Measurements from ENCODE around the gene FRS2. TPM values are rescaled to one million over a fixed set of nuclear protein-coding genes. Genes with fewer than 3 reads are reported as not detected.

FRS2 gene
- total RNA-seq, 4 donors from 2014 or later: 36.5 to 60.3 (median 43.8) TPM

GRCh38 chr12:69620921-69621320 is 150.7 kb downstream of the FRS2 start:
- Histone ChIP-seq H3K9me3 (no peaks in the 10 kb centered on the region), H3K36me3 (no peaks in the 10 kb centered on the region), H3K4me3 (no peak overlapping the region), H3K27ac (replicated peaks in 1 of 4) (no peak overlapping the region), H3K4me1 (no peaks in the 10 kb centered on the region), H3K27me3 (peaks cover 0 to 3% (median 0%) of the 10 kb centered on the region in 4 donors)
- TF ChIP-seq POLR2AphosphoS5 (IDR thresholded peaks at IDR 0.05) (no peak), POLR2A (IDR thresholded peaks at IDR 0.05; ENCODE audit: low read depth) (no peak)
- WGBS: 95% methylated on average over 2 of the region's 2 CpGs
- no peak for DNase-seq (ENCODE audit: extremely low spot score)
- intact Hi-C loops (cut with DNase I): no loop called here

GRCh38 chr12:69621551-69621950 is 151.4 kb downstream of the FRS2 start:
- Histone ChIP-seq H3K36me3 (no peaks in the 10 kb centered on the region), H3K4me3 (no peak overlapping the region), H3K4me1 (no peaks in the 10 kb centered on the region), H3K9me3 (no peaks in the 10 kb centered on the region), H3K27ac (replicated peaks in 1 of 4) (no peak overlapping the region), H3K27me3 (peaks cover 0 to 3% (median 0%) of the 10 kb centered on the region in 4 donors)
- WGBS: 91% methylated on average over 2 of the region's 2 CpGs
- no peak for DNase-seq (ENCODE audit: extremely low spot score)
- intact Hi-C loops (cut with DNase I): no loop called here
- no peak for TF ChIP-seq POLR2A (IDR thresholded peaks at IDR 0.05; ENCODE audit: low read depth)
- TF ChIP-seq POLR2AphosphoS5 (IDR thresholded peaks at IDR 0.05): no peak
- TF ChIP-seq CTCF (IDR thresholded peaks at IDR 0.05): no peak
- TF ChIP-seq EP300 (IDR thresholded peaks at IDR 0.05): no peak

- TF ChIP-seq POLR2AphosphoS5 (IDR thresholded peaks at IDR 0.05): no peak
- TF ChIP-seq POLR2A (IDR thresholded peaks at IDR 0.05; ENCODE audit: low read depth): no peak
- no peak for TF ChIP-seq CTCF (IDR thresholded peaks at IDR 0.05)
- TF ChIP-seq EP300 (IDR thresholded peaks at IDR 0.05): no peak
- H3K36me3 ChIP-seq: no peaks in the 10 kb centered on the region
- H3K4me3 ChIP-seq: no peak overlapping the region
- H3K27me3 ChIP-seq: peaks cover 0 to 3% (median 0%) of the 10 kb centered on the region in 4 donors
- H3K27ac ChIP-seq (replicated peaks in 1 of 4): no peak overlapping the region
- DNase-seq (ENCODE audit: extremely low spot score): no peak
- WGBS: 64% methylated on average over 6 of the region's 13 CpGs
- no peaks in the 10 kb centered on the region for H3K9me3 ChIP-seq
- H3K4me1 ChIP-seq: no peaks in the 10 kb centered on the region
- intact Hi-C loops (cut with DNase I): no loop called here
Observed at GRCh38 chr12:69623970-69624369, 153.8 kb downstream of the FRS2 start.

- H3K27ac ChIP-seq (replicated peaks in 1 of 4): no peak overlapping the region
Observed at GRCh38 chr12:69627501-69627900, 157.3 kb downstream of the FRS2 start.

More at GRCh38 chr12:69627501-69627900, 157.3 kb downstream of the FRS2 start:
- intact Hi-C loops (cut with DNase I): no loop called here
- WGBS: 96% methylated on average over 8 of the region's 8 CpGs
- H3K4me3 ChIP-seq: no peak overlapping the region
- H3K36me3 ChIP-seq: no peaks in the 10 kb centered on the region
- no peak for DNase-seq (ENCODE audit: extremely low spot score)
- TF ChIP-seq POLR2A (IDR thresholded peaks at IDR 0.05; ENCODE audit: low read depth): no peak
- no peak for TF ChIP-seq EP300 (IDR thresholded peaks at IDR 0.05)
- peaks cover 0 to 3% (median 0%) of the 10 kb centered on the region in 4 donors for H3K27me3 ChIP-seq
- H3K9me3 ChIP-seq: no peaks in the 10 kb centered on the region
- no peaks in the 10 kb centered on the region for H3K4me1 ChIP-seq

Small RNA genes within 50 kb of the gene (small RNA-seq; reads per million reads assigned to genes)
- 6.5 to 20.3 (median 10.2) reads per million in 3 donors for gene MIR3913-1

Other genes with a start within 250 kb of the FRS2 start
- 10 to 100 TPM; 17.6 to 49.2 (median 29.0) TPM for gene CPSF6, start 230.8 kb upstream of the FRS2 start, total RNA-seq
- 10 to 100 TPM in 3 of 4 donors, 1 to 10 TPM in 1; 8.8 to 95.3 (median 34.0) TPM for gene LYZ, start 122.0 kb upstream of the FRS2 start, total RNA-seq
- 10 to 100 TPM in 2 of 4 donors, 1 to 10 TPM in 2; 5.7 to 17.6 (median 11.5) TPM for gene YEATS4, start 110.6 kb upstream of the FRS2 start, total RNA-seq
- 100 to 1,000 TPM in 3 of 4 donors, 10 to 100 TPM in 1; 86.4 to 137 (median 122) TPM for gene CCT2, start 115.1 kb downstream of the FRS2 start, total RNA-seq
- not detected for gene LRRC10, start 140.5 kb downstream of the FRS2 start, total RNA-seq
- gene BEST3, start 228.9 kb downstream of the FRS2 start, total RNA-seq: under 1 TPM in 1 of 4 donors, not detected in 3; 0.13 TPM